ENCODE measurements around the gene PKNOX2. TPM values are rescaled to one million over a fixed set of nuclear protein-coding genes. Genes with fewer than 3 reads are reported as not detected.

Gene PKNOX2
- total and polyA plus RNA-seq, 10 donors, result 0.80 to 8.9 (median 3.5) TPM

- no peak overlapping the region for H3K4me3 ChIP-seq
- no peak for TF ChIP-seq CTCF (IDR thresholded peaks at IDR 0.05 in 8 of 11, conservative IDR thresholded peaks at IDR 0.05 in 3 of 11)
- no peak for TF ChIP-seq POLR2AphosphoS5 (IDR thresholded peaks at IDR 0.05)
- TF ChIP-seq POLR2A (IDR thresholded peaks at IDR 0.05), result no peak
- intact Hi-C loops (cut with DNase I; ENCODE audit: low total_unique reads), result no loop called here
Observed at GRCh38 chr11:125262194-125262829, 97.8 kb downstream of the PKNOX2 start.

GRCh38 chr11:125262830-125263218, 98.3 kb downstream of the PKNOX2 start:
- no peak overlapping the region for H3K4me3 ChIP-seq
- TF ChIP-seq CTCF (IDR thresholded peaks at IDR 0.05 in 8 of 11, conservative IDR thresholded peaks at IDR 0.05 in 3 of 11), result no peak
- no peak for TF ChIP-seq POLR2A (IDR thresholded peaks at IDR 0.05)
- no peak for TF ChIP-seq POLR2AphosphoS5 (IDR thresholded peaks at IDR 0.05)
- H3K27me3 ChIP-seq (replicated peaks in 1 of 7), result peaks cover 0 to 58% (median 9%) of the 10 kb centered on the region in 7 donors
- 11 to 29% (median 13%) methylated on average over 10 of the region's 10 CpGs for WGBS, 5 donors
- H3K36me3 ChIP-seq, result no peaks in the 10 kb centered on the region
- intact Hi-C loops (cut with DNase I; ENCODE audit: low total_unique reads), result no loop called here
- DNase-seq, result no peak
- no peaks in the 10 kb centered on the region for H3K9me3 ChIP-seq
- H3K4me1 ChIP-seq, result peaks cover 0 to 28% (median 12%) of the 10 kb centered on the region in 6 donors
- peak overlapping the region in 5 of 8 donors; percentile 56 to 73 (median 65) for H3K27ac ChIP-seq

More at GRCh38 chr11:125262194-125262829, 97.8 kb downstream of the PKNOX2 start:
- H3K4me1 ChIP-seq, result peaks cover 0 to 28% (median 12%) of the 10 kb centered on the region in 6 donors
- no peaks in the 10 kb centered on the region for H3K36me3 ChIP-seq
- H3K27ac ChIP-seq, result peak overlapping the region in 5 of 8 donors; percentile 46 to 73 (median 57)
- no peak for DNase-seq
- H3K9me3 ChIP-seq, result no peaks in the 10 kb centered on the region
- WGBS, 5 donors, result 48 to 60% (median 55%) methylated on average over 20 of the region's 20 CpGs
- H3K27me3 ChIP-seq (replicated peaks in 1 of 7), result peaks cover 0 to 57% (median 9%) of the 10 kb centered on the region in 7 donors

GRCh38 chr11:125263268-125263790, 98.8 kb downstream of the PKNOX2 start:
- Histone ChIP-seq H3K4me3 (no peak overlapping the region), H3K4me1 (peaks cover 0 to 28% (median 12%) of the 10 kb centered on the region in 6 donors), H3K36me3 (no peaks in the 10 kb centered on the region), H3K27me3 (replicated peaks in 1 of 7) (peaks cover 0 to 61% (median 9%) of the 10 kb centered on the region in 7 donors), H3K9me3 (no peaks in the 10 kb centered on the region), H3K27ac (peak overlapping the region in 7 of 8 donors; percentile 54 to 73 (median 60))
- 6 to 12% (median 9%) methylated on average over 18 to 29 of the region's 29 CpGs for WGBS, 5 donors
- TF ChIP-seq CTCF (IDR thresholded peaks at IDR 0.05 in 8 of 11, conservative IDR thresholded peaks at IDR 0.05 in 3 of 11) (no peak), POLR2AphosphoS5 (IDR thresholded peaks at IDR 0.05) (peak; percentile 81 to 89 (median 87)), POLR2A (IDR thresholded peaks at IDR 0.05) (no peak)
- DNase-seq, result peak; percentile 81
- intact Hi-C loops (cut with DNase I; ENCODE audit: low total_unique reads), result no loop called here
